Measurements from ENCODE around the gene MUS81.

MUS81 gene

DNA sequence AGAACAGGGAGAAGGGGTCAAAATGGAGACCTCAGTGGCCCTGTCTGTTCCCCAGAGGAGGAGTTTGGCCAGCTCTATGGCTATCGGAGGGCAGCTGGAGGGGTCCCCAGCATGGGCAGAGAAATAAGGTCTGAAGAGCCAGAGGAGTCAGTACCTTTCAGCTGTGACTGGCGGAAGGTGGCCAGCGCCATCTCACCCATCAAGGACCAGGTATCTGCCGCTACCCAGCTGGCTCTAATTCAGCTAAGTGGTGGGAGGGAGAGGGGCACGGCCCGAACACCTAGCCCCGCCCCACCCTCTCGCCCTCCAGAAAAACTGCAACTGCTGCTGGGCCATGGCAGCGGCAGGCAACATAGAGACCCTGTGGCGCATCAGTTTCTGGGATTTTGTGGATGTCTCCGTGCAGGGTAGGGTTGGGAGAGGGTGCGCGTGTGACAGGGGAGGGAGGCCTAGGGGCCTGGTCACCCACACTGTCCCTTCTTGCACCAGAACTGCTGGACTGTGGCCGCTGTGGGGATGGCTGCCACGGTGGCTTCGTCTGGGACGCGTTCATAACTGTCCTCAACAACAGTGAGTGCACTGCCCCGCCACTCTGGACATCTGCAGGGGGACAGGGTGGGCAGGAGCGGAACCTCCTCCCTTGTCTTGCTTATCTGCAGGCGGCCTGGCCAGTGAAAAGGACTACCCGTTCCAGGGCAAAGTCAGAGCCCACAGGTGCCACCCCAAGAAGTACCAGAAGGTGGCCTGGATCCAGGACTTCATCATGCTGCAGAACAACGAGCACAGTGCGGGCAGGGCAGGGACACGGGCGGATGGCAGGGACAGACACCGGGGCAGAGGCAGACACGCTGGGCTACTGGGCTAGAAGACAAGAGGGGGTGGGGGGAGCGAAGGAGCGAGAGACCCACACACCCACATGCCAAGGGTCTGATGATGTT lies 22.2 kb downstream of the MUS81 start:
- no peaks in the 10 kb centered on the region for H3K9me2 ChIP-seq (replicated peaks; ENCODE audit: insufficient read depth, low read length)
- H3K9me3 ChIP-seq (replicated peaks; ENCODE audit: insufficient read depth, low read length) = no peaks in the 10 kb centered on the region
- H3K4me3 ChIP-seq (ENCODE audit: low read length) = no peak overlapping the region
- H3K27me3 ChIP-seq (replicated peaks; ENCODE audit: insufficient read depth, low read length) = no peaks in the 10 kb centered on the region
- no peak overlapping the region for H3K27ac ChIP-seq (ENCODE audit: low read length)
- H3K9ac ChIP-seq (ENCODE audit: low read length) = no peak overlapping the region
- H4K20me1 ChIP-seq (ENCODE audit: insufficient read depth, low read length) = no peaks in the 10 kb centered on the region
- H3K4me2 ChIP-seq (ENCODE audit: low read depth, low read length) = no peak overlapping the region
- H3K79me2 ChIP-seq (ENCODE audit: low read length) = peaks cover 18% of the 10 kb centered on the region
- H3K4me1 ChIP-seq (ENCODE audit: low read length) = peaks cover 20% of the 10 kb centered on the region
- no peak overlapping the region for H2AFZ ChIP-seq (ENCODE audit: low read length)
- H3F3A ChIP-seq (ENCODE audit: insufficient read depth, low read length) = no peaks in the 10 kb centered on the region
- H3K36me3 ChIP-seq (replicated peaks; ENCODE audit: insufficient read depth, low read length) = peaks cover 8% of the 10 kb centered on the region
- no peak for DNase-seq
- TF ChIP-seq EZH2 (optimal IDR thresholded peaks at IDR 0.05; ENCODE audit: low read depth, low read length) (no peak), EZH2phosphoT487 (IDR thresholded peaks at IDR 0.05; ENCODE audit: low read length) (no peak)
- TF ChIP-seq, protein P1, sequence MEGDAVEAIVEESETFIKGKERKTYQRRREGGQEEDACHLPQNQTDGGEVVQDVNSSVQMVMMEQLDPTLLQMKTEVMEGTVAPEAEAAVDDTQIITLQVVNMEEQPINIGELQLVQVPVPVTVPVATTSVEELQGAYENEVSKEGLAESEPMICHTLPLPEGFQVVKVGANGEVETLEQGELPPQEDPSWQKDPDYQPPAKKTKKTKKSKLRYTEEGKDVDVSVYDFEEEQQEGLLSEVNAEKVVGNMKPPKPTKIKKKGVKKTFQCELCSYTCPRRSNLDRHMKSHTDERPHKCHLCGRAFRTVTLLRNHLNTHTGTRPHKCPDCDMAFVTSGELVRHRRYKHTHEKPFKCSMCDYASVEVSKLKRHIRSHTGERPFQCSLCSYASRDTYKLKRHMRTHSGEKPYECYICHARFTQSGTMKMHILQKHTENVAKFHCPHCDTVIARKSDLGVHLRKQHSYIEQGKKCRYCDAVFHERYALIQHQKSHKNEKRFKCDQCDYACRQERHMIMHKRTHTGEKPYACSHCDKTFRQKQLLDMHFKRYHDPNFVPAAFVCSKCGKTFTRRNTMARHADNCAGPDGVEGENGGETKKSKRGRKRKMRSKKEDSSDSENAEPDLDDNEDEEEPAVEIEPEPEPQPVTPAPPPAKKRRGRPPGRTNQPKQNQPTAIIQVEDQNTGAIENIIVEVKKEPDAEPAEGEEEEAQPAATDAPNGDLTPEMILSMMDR (IDR thresholded peaks at IDR 0.05; ENCODE audit: low read length) = no peak

DNA sequence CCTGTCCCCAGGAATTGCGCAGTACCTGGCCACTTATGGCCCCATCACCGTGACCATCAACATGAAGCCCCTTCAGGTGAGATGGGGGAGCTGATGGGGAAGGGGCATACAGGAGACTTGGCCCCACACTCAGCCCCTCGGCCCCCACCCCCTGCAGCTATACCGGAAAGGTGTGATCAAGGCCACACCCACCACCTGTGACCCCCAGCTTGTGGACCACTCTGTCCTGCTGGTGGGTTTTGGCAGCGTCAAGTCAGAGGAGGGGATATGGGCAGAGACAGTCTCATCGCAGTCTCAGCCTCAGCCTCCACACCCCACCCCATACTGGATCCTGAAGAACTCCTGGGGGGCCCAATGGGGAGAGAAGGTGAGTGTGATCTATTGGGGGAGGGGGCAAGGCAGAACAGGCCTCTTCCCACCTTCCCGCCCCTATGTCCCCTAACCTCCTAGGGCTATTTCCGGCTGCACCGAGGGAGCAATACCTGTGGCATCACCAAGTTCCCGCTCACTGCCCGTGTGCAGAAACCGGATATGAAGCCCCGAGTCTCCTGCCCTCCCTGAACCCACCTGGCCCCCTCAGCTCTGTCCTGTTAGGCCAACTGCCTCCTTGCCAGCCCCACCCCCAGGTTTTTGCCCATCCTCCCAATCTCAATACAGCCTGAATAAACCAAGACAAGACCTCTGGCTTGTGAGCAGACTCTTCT lies 23.0 kb downstream of the MUS81 start:
- Histone ChIP-seq H3K27ac (ENCODE audit: low read length) (no peak overlapping the region), H3K9me2 (replicated peaks; ENCODE audit: insufficient read depth, low read length) (no peaks in the 10 kb centered on the region), H3K27me3 (replicated peaks; ENCODE audit: insufficient read depth, low read length) (no peaks in the 10 kb centered on the region), H3K9me3 (replicated peaks; ENCODE audit: insufficient read depth, low read length) (no peaks in the 10 kb centered on the region), H3K4me2 (ENCODE audit: low read depth, low read length) (no peak overlapping the region), H2AFZ (ENCODE audit: low read length) (no peak overlapping the region), H4K20me1 (ENCODE audit: insufficient read depth, low read length) (no peaks in the 10 kb centered on the region), H3F3A (ENCODE audit: insufficient read depth, low read length) (0 out of 2 replicates have a peak, but pooled peaks cover 7% of the 10 kb centered on the region), H3K4me3 (ENCODE audit: low read length) (no peak overlapping the region), H3K79me2 (ENCODE audit: low read length) (peaks cover 26% of the 10 kb centered on the region), H3K9ac (ENCODE audit: low read length) (no peak overlapping the region), H3K4me1 (ENCODE audit: low read length) (peaks cover 25% of the 10 kb centered on the region), H3K36me3 (replicated peaks; ENCODE audit: insufficient read depth, low read length) (peaks cover 8% of the 10 kb centered on the region)
- TF ChIP-seq, protein P1 (IDR thresholded peaks at IDR 0.05; ENCODE audit: low read length) = no peak
- TF ChIP-seq EZH2phosphoT487 (IDR thresholded peaks at IDR 0.05; ENCODE audit: low read length) (no peak), EZH2 (optimal IDR thresholded peaks at IDR 0.05; ENCODE audit: low read depth, low read length) (no peak)
- no peak for DNase-seq

DNA sequence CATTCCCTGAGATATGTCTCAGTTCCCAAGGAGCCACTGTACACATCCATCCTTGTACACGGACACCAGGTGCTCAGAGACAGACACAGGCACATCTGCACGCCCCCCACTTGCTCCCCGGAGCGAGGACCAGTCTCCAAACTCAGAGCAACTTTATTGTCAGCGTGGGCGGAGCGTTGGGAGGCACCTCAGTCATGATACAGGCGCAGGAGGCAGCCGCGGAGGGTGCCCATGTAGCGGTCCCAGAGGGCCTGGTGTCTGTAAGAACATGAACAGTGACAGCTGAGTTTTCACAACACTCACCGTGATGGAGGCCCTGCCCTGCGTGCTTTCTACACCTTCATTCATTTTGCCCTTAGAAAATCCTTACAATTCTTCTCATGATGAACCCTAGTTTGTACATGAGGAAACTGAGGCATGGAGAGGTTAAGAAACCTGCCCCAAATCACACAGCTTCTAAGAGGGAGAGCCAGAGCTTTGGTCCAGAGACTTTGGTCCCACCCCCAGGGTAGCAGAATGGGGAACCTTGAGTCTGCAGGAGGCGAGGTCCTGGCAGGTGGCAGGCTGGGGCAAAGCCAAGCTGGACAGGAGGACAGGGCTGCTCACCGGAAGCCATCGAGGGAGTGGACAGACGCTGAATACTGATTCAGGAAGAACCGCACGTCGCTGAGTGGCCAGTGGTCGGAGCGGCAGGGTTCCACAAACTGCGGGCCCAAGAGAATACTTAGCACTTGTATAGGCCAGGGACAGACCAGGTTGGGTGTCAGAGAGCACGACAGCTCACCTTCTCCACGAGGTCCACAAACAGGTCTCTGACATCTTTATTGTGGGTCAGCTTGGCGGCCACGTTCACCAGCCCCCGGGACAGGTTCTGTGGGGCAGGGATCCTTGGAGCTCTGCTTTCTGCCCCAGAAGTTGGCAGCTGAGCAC lies 23.8 kb downstream of the MUS81 start:
- peaks cover 20% of the 10 kb centered on the region for H3K4me1 ChIP-seq (ENCODE audit: low read length)
- TF ChIP-seq, protein P1 (IDR thresholded peaks at IDR 0.05; ENCODE audit: low read length) = no peak
- no peak for TF ChIP-seq EZH2 (optimal IDR thresholded peaks at IDR 0.05; ENCODE audit: low read depth, low read length)
- TF ChIP-seq EZH2phosphoT487 (IDR thresholded peaks at IDR 0.05; ENCODE audit: low read length) = no peak
- H3K9me3 ChIP-seq (replicated peaks; ENCODE audit: insufficient read depth, low read length) = no peaks in the 10 kb centered on the region
- no peaks in the 10 kb centered on the region for H4K20me1 ChIP-seq (ENCODE audit: insufficient read depth, low read length)
- H3K27ac ChIP-seq (ENCODE audit: low read length) = no peak overlapping the region
- H3K36me3 ChIP-seq (replicated peaks; ENCODE audit: insufficient read depth, low read length) = peaks cover 8% of the 10 kb centered on the region
- no peak overlapping the region for H3K4me2 ChIP-seq (ENCODE audit: low read depth, low read length)
- no peaks in the 10 kb centered on the region for H3K27me3 ChIP-seq (replicated peaks; ENCODE audit: insufficient read depth, low read length)
- peaks cover 26% of the 10 kb centered on the region for H3K79me2 ChIP-seq (ENCODE audit: low read length)
- no peak overlapping the region for H2AFZ ChIP-seq (ENCODE audit: low read length)
- H3F3A ChIP-seq (ENCODE audit: insufficient read depth, low read length) = peaks cover 13% of the 10 kb centered on the region; the same call in 1 of the 2 replicates
- no peaks in the 10 kb centered on the region for H3K9me2 ChIP-seq (replicated peaks; ENCODE audit: insufficient read depth, low read length)
- H3K9ac ChIP-seq (ENCODE audit: low read length) = no peak overlapping the region
- no peak for DNase-seq
- no peak overlapping the region for H3K4me3 ChIP-seq (ENCODE audit: low read length)
